IMR-90 (cell line): ENCODE results near the gene ACTR5. TPM values are rescaled to one million over a fixed set of nuclear protein-coding genes. Genes with fewer than 3 reads are reported as not detected.

Source experiments
- ATAC-seq: fragments of 200-7000 bp; cut with Tn5 transposase; 2 replicates; pipeline ENCODE4 v1.9.1; 2020; ENCODE audit warnings: low read depth, mild to moderate bottlenecking, moderate library complexity
- BruUV-seq: library from RNA; stranded (reverse); fragments of 400-500 nt; replicated peaks from 2 replicates; lab custom pipeline; 2021; lab: Mats Ljungman, UMichigan
- CTCF ChIA-PET: fragments of 300-600 bp; formaldehyde crosslinking; extraction: SDS; loops from one replicate; lab custom pipeline; 2021; ENCODE audit warnings: antibody characterized with exemption; lab: Yijun Ruan, JAX
- POLR2A ChIA-PET: fragments of 300-600 bp; sonication (Branson Sonifier 250); formaldehyde crosslinking; loops from one replicate; lab custom pipeline; 2022; ENCODE audit warnings: antibody characterized with exemption; ENCODE audit not compliant: unreplicated experiment; lab: Charles Lee
- DNase-seq: peaks from one replicate; pipeline ENCODE4 v3.0.0; 2013
- H2AFZ ChIP-seq: replicated peaks from 2 replicates; pipeline ENCODE3; 2013; ENCODE audit warnings: low read length, mild to moderate bottlenecking; ENCODE audit not compliant: poor library complexity
- H2AK5ac ChIP-seq: 2 replicates; pipeline ENCODE4 v1.6.1; 2013; ENCODE audit warnings: low read depth, low read length, inconsistent platforms
- H2AK9ac ChIP-seq: replicated peaks from 2 replicates; pipeline ENCODE3; 2013; ENCODE audit warnings: mild to moderate bottlenecking, low read depth, low read length, moderate library complexity; ENCODE audit not compliant: poor library complexity
- H2BK120ac ChIP-seq: 2 replicates; pipeline ENCODE4 v1.6.1; 2013; ENCODE audit warnings: low read depth, low read length, inconsistent platforms
- H2BK15ac ChIP-seq: 3 replicates; pipeline ENCODE4 v1.6.1; 2013; ENCODE audit warnings: low read depth, low read length, inconsistent platforms
- H2BK20ac ChIP-seq: 2 replicates; pipeline ENCODE4 v1.6.1; 2013; ENCODE audit warnings: low read depth, mild to moderate bottlenecking, inconsistent platforms, low read length, moderate library complexity
- H2BK5ac ChIP-seq: 2 replicates; pipeline ENCODE4 v1.6.1; 2013; ENCODE audit warnings: mild to moderate bottlenecking, low read depth, low read length, inconsistent platforms; ENCODE audit not compliant: poor library complexity, severe bottlenecking
- H3K14ac ChIP-seq: replicated peaks from 2 replicates; pipeline ENCODE4 v1.6.1; 2013; ENCODE audit warnings: low read depth, low read length, inconsistent platforms
- H3K18ac ChIP-seq: 2 replicates; pipeline ENCODE4 v1.6.1; 2013; ENCODE audit warnings: low read depth, low read length, control low read depth
- H3K23ac ChIP-seq: 2 replicates; pipeline ENCODE4 v1.6.1; 2013; ENCODE audit warnings: low read depth, low read length, inconsistent platforms
- H3K27ac ChIP-seq: 2 replicates; pipeline ENCODE4 v1.5.1; 2013; ENCODE audit warnings: mild to moderate bottlenecking, control low read depth, low read length; ENCODE audit not compliant: insufficient read depth
- H3K27me3 ChIP-seq: 2 replicates; pipeline ENCODE4 v1.6.1; 2013; ENCODE audit warnings: low read length; ENCODE audit not compliant: control insufficient read depth, insufficient read depth
- H3K36me3 ChIP-seq: 2 replicates; pipeline ENCODE4 v1.6.1; 2013; ENCODE audit warnings: low read length, mixed read lengths; ENCODE audit not compliant: control insufficient read depth, insufficient read depth
- H3K4ac ChIP-seq: 2 replicates; pipeline ENCODE4 v1.6.1; 2013; ENCODE audit warnings: low read depth, low read length, inconsistent platforms
- H3K4me1 ChIP-seq: 2 replicates; pipeline ENCODE4 v1.6.1; 2013; ENCODE audit warnings: low read length, mixed read lengths; ENCODE audit not compliant: control insufficient read depth, insufficient read depth
- H3K4me2 ChIP-seq: 2 replicates; pipeline ENCODE4 v1.6.1; 2013; ENCODE audit warnings: low read depth, mild to moderate bottlenecking, control low read depth, low read length, moderate library complexity
- H3K4me3 ChIP-seq: 2 replicates; pipeline ENCODE4 v1.5.1; 2013; ENCODE audit warnings: low read depth, mild to moderate bottlenecking, control low read depth, low read length, moderate library complexity; ENCODE audit not compliant: insufficient read depth
- H3K56ac ChIP-seq: 2 replicates; pipeline ENCODE4 v1.6.1; 2013; ENCODE audit warnings: low read length, inconsistent platforms; ENCODE audit not compliant: insufficient read depth; ENCODE audit errors: extremely low read depth
- H3K79me1 ChIP-seq, 2 experiments: 2 replicates each; pipeline ENCODE4 v1.6.1; 2013; ENCODE audit warnings: low read length in 2 of 2, inconsistent platforms in 1 of 2, low read depth in 1 of 2
- H3K9ac ChIP-seq: 2 replicates; pipeline ENCODE4 v1.6.1; 2013; ENCODE audit warnings: low read depth, low read length, control low read depth
- H3K9me1 ChIP-seq: 2 replicates; pipeline ENCODE4 v1.6.1; 2013; ENCODE audit warnings: low read length, inconsistent platforms; ENCODE audit not compliant: insufficient read depth
- H3K9me3 ChIP-seq: 2 replicates; pipeline ENCODE4 v1.6.1; 2013; ENCODE audit warnings: low read length; ENCODE audit not compliant: control insufficient read depth, insufficient read depth
- H4K20me1 ChIP-seq: 2 replicates; pipeline ENCODE4 v1.6.1; 2013; ENCODE audit warnings: low read length, inconsistent platforms; ENCODE audit not compliant: insufficient read depth
- H4K5ac ChIP-seq: 2 replicates; pipeline ENCODE4 v1.6.1; 2013; ENCODE audit warnings: mild to moderate bottlenecking, low read depth, low read length, control low read depth
- H4K8ac ChIP-seq, 2 experiments: 2 replicates each; pipeline ENCODE4 v1.6.1; 2013; ENCODE audit warnings: low read depth in 2 of 2, low read length in 2 of 2, control low read depth in 1 of 2, inconsistent platforms in 1 of 2
- H4K91ac ChIP-seq: 2 replicates; pipeline ENCODE4 v1.6.1; 2013; ENCODE audit warnings: low read depth, low read length, inconsistent platforms; ENCODE audit not compliant: insufficient read depth
- BHLHE40 ChIP-seq: fragments of 150-350 bp; IDR thresholded peaks from 2 replicates; pipeline ENCODE4 v1.6.1; 2016; ENCODE audit warnings: mild to moderate bottlenecking, low read depth, low read length
- CEBPB ChIP-seq: IDR thresholded peaks from 2 replicates; pipeline ENCODE4 v1.6.1; 2012; ENCODE audit warnings: low read depth, low read length, improper control_type of control experiment
- CHD1 ChIP-seq: IDR thresholded peaks from 2 replicates; pipeline ENCODE4 v1.6.1; 2012; ENCODE audit warnings: low read depth, low read length, improper control_type of control experiment
- FOS ChIP-seq: fragments of 150-350 bp; IDR thresholded peaks from 2 replicates; pipeline ENCODE4 v1.6.1; 2016; ENCODE audit warnings: low read depth, low read length
- MAFK ChIP-seq: IDR thresholded peaks from 2 replicates; pipeline ENCODE4 v1.6.1; 2012; ENCODE audit warnings: low read depth, low read length, improper control_type of control experiment
- MAZ ChIP-seq: IDR thresholded peaks from 2 replicates; pipeline ENCODE4 v1.6.1; 2012; ENCODE audit warnings: low read depth, mild to moderate bottlenecking, low read length, improper control_type of control experiment, moderate library complexity, borderline replicate concordance
- MXI1 ChIP-seq: IDR thresholded peaks from 2 replicates; pipeline ENCODE4 v1.6.1; 2012; ENCODE audit warnings: low read depth, mild to moderate bottlenecking, low read length, moderate library complexity, borderline replicate concordance
- NFE2L2 ChIP-seq: fragments of 150-350 bp; IDR thresholded peaks from 2 replicates; pipeline ENCODE4 v1.6.1; 2016; ENCODE audit warnings: low read depth, mild to moderate bottlenecking, low read length
- POLR2A ChIP-seq: IDR thresholded peaks from 2 replicates; pipeline ENCODE4 v1.6.1; 2012; ENCODE audit warnings: mild to moderate bottlenecking, low read depth, low read length
- RAD21 ChIP-seq: IDR thresholded peaks from 2 replicates; pipeline ENCODE4 v1.6.1; 2012; ENCODE audit warnings: low read length, improper control_type of control experiment
- RCOR1 ChIP-seq: IDR thresholded peaks from 2 replicates; pipeline ENCODE4 v1.6.1; 2012; ENCODE audit warnings: mild to moderate bottlenecking, low read length, improper control_type of control experiment; ENCODE audit not compliant: insufficient replicate concordance
- RFX5 ChIP-seq: IDR thresholded peaks from 2 replicates; pipeline ENCODE4 v1.8.0; 2012; ENCODE audit warnings: low read depth, mild to moderate bottlenecking, low read length, moderate library complexity
- SMC3 ChIP-seq: fragments of 150-350 bp; IDR thresholded peaks from 2 replicates; pipeline ENCODE4 v1.6.1; 2016; ENCODE audit warnings: low read depth, mild to moderate bottlenecking, antibody characterized with exemption, low read length, moderate library complexity
- USF2 ChIP-seq: fragments of 150-350 bp; IDR thresholded peaks from 2 replicates; pipeline ENCODE4 v1.6.1; 2017; ENCODE audit warnings: mild to moderate bottlenecking, antibody characterized with exemption, low read length, low read depth
- WGBS, 2 experiments: methylation state at CpG; one replicate each; pipeline versions ENCODE4 v1.1.5 to v1.1.7; 2013; ENCODE audit warnings: missing lambda C conversion rate in 2 of 2; ENCODE audit not compliant: insufficient read length in 1 of 2; ENCODE audit errors: extremely low coverage in 2 of 2; 5-methylcytosine and 5-hydroxymethylcytosine counted together
- dilution Hi-C: fragments of 300-500 bp; cut with HindIII; formaldehyde crosslinking; loops from one replicate; pipeline ENCODE4 v1.14.3; 2018; ENCODE audit warnings: low sequenced_read_pairs; ENCODE audit not compliant: unreplicated experiment
- in situ Hi-C: fragments of 300-500 bp; cut with MboI; formaldehyde crosslinking; loops from 3 replicates; pipeline ENCODE4 v1.14.3; 2019; ENCODE audit warnings: low sequenced_read_pairs, inconsistent platforms, mixed read lengths
- intact Hi-C: fragments of 100-400 bp; cut with micrococcal nuclease; formaldehyde crosslinking; loops from 2 replicates; pipeline ENCODE4 v1.10.0; 2022
- polyA plus RNA-seq, 3 experiments: library from polyadenylated mRNA; depleted of rRNA; stranded (reverse); fragments of >200 nt; gene quantifications; 2 replicates each; pipeline ENCODE4 v1.2.3, GENCODE V29; 2012; ENCODE audit warnings: low replicate concordance in 1 of 3
- total RNA-seq: library from RNA; depleted of rRNA; stranded (reverse); fragments of >200 nt; gene quantifications from 2 replicates; pipeline ENCODE4 v1.2.3, GENCODE V29; 2012
- TF ChIP-seq, protein P1 (sequence below): conservative IDR thresholded peaks from 2 replicates; pipeline ENCODE4 v1.5.1; 2012; ENCODE audit warnings: mild to moderate bottlenecking, low read depth, low read length, improper control_type of control experiment
- TF ChIP-seq, protein P2 (sequence below): fragments of 150-350 bp; IDR thresholded peaks from 2 replicates; pipeline ENCODE4 v1.6.1; 2016; ENCODE audit warnings: low read depth, mild to moderate bottlenecking, low read length, moderate library complexity, borderline replicate concordance

The ACTR5 gene
- total and polyA plus RNA-seq, 2 of the 4 experiments (the other 2 are of a cell fraction), result 5.9 to 6.6 TPM

DNA sequence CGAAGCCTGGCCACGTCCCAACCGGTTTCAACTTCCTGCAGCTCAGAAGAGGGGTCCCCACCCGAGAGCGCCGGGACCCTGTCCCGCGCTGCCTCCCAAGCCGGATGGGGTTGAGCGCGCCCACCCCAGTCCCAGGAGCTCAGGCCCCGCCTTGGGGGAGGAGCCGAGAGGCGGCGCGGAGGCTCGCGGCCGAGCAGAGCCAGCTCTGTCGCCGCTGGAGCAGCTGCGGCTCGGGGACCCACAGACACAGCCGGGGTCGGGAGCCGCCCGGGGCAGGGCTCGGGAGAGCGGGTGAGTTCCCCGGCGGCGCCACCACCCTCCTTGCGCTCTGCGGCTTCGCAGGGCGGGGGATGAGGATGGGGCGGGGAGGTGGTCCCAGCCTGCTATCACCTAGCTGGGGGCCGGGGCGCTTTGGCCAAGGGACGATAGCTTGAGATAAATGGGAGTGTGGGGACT lies 57.3 kb downstream of the ACTR5 start, which contains the start of gene PPP1R16B:
TSS of gene PPP1R16B (plus strand) at position 196 of the 456 bp plus-strand sequence. CDS start 30,229 bp downstream, outside the sequence.
- Histone ChIP-seq H3K18ac (no peak within 1 kb of the TSS), H2BK5ac (no peak within 1 kb of the TSS), H4K91ac (no peak within 1 kb of the TSS), H3K9me3 (no peaks in the 10 kb centered on the region), H3K4me1 (no peaks in the 10 kb centered on the region), H3K4me3 (no peak within 1 kb of the TSS; the same call in 1 of the 2 replicates), H3K79me1 (no peaks in the 10 kb centered on the region), H3K9ac (no peak within 1 kb of the TSS), H2AK5ac (no peak within 1 kb of the TSS), H3K4ac (no peak within 1 kb of the TSS), H2BK20ac (no peak within 1 kb of the TSS), H2AFZ (peak within 1 kb of the TSS; percentile 81), H3K36me3 (no peaks in the 10 kb centered on the region), H3K9me1 (no peaks in the 10 kb centered on the region), H3K14ac (no peak within 1 kb of the TSS), H3K27me3 (peaks cover 54% of the 10 kb centered on the region), H2AK9ac (peak within 1 kb of the TSS; percentile 28), H2BK15ac (no peak within 1 kb of the TSS), H2BK120ac (no peak within 1 kb of the TSS), H3K23ac (no peak within 1 kb of the TSS), H4K5ac (no peak within 1 kb of the TSS), H3K27ac (no peak within 1 kb of the TSS), H3K4me2 (peak within 1 kb of the TSS; percentile 28; the same call in 1 of the 2 replicates), H4K20me1 (no peaks in the 10 kb centered on the region), H3K56ac (no peak within 1 kb of the TSS), H4K8ac (no peak within 1 kb of the TSS)
- no peak for DNase-seq
- BruUV-seq, result no TSS peak
- in situ Hi-C loops (no loop called here), intact Hi-C loops (no loop called here), dilution Hi-C loops (no loop called here)
- 5% methylated on average over 14 of the region's 40 CpGs; no CpG with 5 or more reads in 1 of the 2 experiments for WGBS, 2 experiments
- ChIA-PET POLR2A (no interaction called here), CTCF (no interaction called here)
- peak; percentile 90 for ATAC-seq
- TF ChIP-seq BHLHE40 (no peak), FOS (no peak), USF2 (no peak), CHD1 (no peak), RFX5 (no peak), CEBPB (no peak), MAZ (no peak), SMC3 (no peak), POLR2A (no peak), MAFK (no peak), NFE2L2 (no peak), RCOR1 (no peak), MXI1 (no peak), RAD21 (no peak)
- TF ChIP-seq, protein P1, sequence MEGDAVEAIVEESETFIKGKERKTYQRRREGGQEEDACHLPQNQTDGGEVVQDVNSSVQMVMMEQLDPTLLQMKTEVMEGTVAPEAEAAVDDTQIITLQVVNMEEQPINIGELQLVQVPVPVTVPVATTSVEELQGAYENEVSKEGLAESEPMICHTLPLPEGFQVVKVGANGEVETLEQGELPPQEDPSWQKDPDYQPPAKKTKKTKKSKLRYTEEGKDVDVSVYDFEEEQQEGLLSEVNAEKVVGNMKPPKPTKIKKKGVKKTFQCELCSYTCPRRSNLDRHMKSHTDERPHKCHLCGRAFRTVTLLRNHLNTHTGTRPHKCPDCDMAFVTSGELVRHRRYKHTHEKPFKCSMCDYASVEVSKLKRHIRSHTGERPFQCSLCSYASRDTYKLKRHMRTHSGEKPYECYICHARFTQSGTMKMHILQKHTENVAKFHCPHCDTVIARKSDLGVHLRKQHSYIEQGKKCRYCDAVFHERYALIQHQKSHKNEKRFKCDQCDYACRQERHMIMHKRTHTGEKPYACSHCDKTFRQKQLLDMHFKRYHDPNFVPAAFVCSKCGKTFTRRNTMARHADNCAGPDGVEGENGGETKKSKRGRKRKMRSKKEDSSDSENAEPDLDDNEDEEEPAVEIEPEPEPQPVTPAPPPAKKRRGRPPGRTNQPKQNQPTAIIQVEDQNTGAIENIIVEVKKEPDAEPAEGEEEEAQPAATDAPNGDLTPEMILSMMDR, result no peak
- TF ChIP-seq, protein P2, sequence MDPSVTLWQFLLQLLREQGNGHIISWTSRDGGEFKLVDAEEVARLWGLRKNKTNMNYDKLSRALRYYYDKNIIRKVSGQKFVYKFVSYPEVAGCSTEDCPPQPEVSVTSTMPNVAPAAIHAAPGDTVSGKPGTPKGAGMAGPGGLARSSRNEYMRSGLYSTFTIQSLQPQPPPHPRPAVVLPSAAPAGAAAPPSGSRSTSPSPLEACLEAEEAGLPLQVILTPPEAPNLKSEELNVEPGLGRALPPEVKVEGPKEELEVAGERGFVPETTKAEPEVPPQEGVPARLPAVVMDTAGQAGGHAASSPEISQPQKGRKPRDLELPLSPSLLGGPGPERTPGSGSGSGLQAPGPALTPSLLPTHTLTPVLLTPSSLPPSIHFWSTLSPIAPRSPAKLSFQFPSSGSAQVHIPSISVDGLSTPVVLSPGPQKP, result no peak
